Endothelial cell of umbilical vein (primary cell): ENCODE data around the gene ATG4D. TPM values are rescaled to one million over a fixed set of nuclear protein-coding genes. Genes with fewer than 3 reads are reported as not detected.

Experiments used
- BruUV-seq: library from RNA; stranded (reverse); fragments of 400-500 nt; replicated peaks from 2 replicates; lab custom pipeline; 2021; lab: Mats Ljungman, UMichigan
- CTCF ChIA-PET: fragments of 300-600, 350-600 bp; sonication (Branson Sonifier 250); formaldehyde crosslinking; loops from one replicate; lab custom pipeline; 2021; ENCODE audit warnings: antibody characterized with exemption, inconsistent platforms; lab: Charles Lee
- POLR2A ChIA-PET: fragments of 300-600, 350-600 bp; sonication (Branson Sonifier 250); formaldehyde crosslinking; loops from one replicate; lab custom pipeline; 2021; ENCODE audit warnings: antibody characterized with exemption, inconsistent platforms; lab: Charles Lee
- DNase-seq: peaks from one replicate; pipeline ENCODE4 v3.0.0-alpha.2; 2011; ENCODE audit warnings: low read depth, low spot score
- FAIRE-seq: peaks from 2 replicates; lab custom pipeline; 2011; peaks lifted over from hg19 to GRCh38; lab: Jason Lieb, UNC
- H2AFZ ChIP-seq: 2 replicates; pipeline ENCODE4 v1.6.0; 2012; ENCODE audit warnings: low read depth, low read length, control low read depth, inconsistent platforms
- H3K27ac ChIP-seq: 2 replicates; pipeline ENCODE4 v1.5.1; 2011; ENCODE audit warnings: low read depth, mild to moderate bottlenecking, control low read depth, low read length, moderate library complexity; ENCODE audit not compliant: insufficient read depth
- H3K27me3 ChIP-seq, 2 experiments: 2 replicates each; pipeline versions ENCODE4 v1.6.0 to v1.6.1; 2011; ENCODE audit warnings: low read length in 2 of 2, mixed read lengths in 1 of 2; ENCODE audit not compliant: control insufficient read depth in 2 of 2, insufficient read depth in 2 of 2
- H3K36me3 ChIP-seq, 2 experiments: 2 replicates in 1 of 2; 3 replicates in 1 of 2; pipeline ENCODE4 v1.5.1; 2011; ENCODE audit warnings: low read length in 2 of 2, mild to moderate bottlenecking in 1 of 2, moderate library complexity in 1 of 2; ENCODE audit not compliant: control insufficient read depth in 2 of 2, insufficient read depth in 2 of 2; ENCODE audit errors: extremely low read depth in 1 of 2
- H3K4me1 ChIP-seq: 3 replicates; pipeline ENCODE4 v1.5.1; 2011; ENCODE audit warnings: mild to moderate bottlenecking, low read length; ENCODE audit not compliant: control insufficient read depth, insufficient read depth; ENCODE audit errors: extremely low read depth
- H3K4me2 ChIP-seq: 2 replicates; pipeline ENCODE4 v1.6.1; 2011; ENCODE audit warnings: low read length, control low read depth, mixed read lengths; ENCODE audit not compliant: insufficient read depth
- H3K4me3 ChIP-seq, 3 experiments: fragments of 200-600 bp in 1 of 3; sonication (generic), shearing (Covaris generic) in 1 of 3; replicated peaks in 1 of 3; 2 replicates each; pipeline ENCODE4 v1.5.1; 2011 to 2016; ENCODE audit warnings: control low read depth in 3 of 3, low read length in 3 of 3, mild to moderate bottlenecking in 2 of 3, inconsistent platforms in 1 of 3, low read depth in 1 of 3, moderate library complexity in 1 of 3; ENCODE audit not compliant: insufficient read depth in 1 of 3
- H3K79me2 ChIP-seq: 2 replicates; pipeline ENCODE4 v1.6.0; 2012; ENCODE audit warnings: low read length, inconsistent platforms; ENCODE audit not compliant: control insufficient read depth, insufficient read depth
- H3K9ac ChIP-seq: replicated peaks from 2 replicates; pipeline ENCODE3; 2011; ENCODE audit warnings: low read length, control low read depth; ENCODE audit not compliant: insufficient read depth; ENCODE audit errors: extremely low read depth
- H3K9me1 ChIP-seq: replicated peaks from 3 replicates; pipeline ENCODE4 v1.6.0; 2011; ENCODE audit warnings: mild to moderate bottlenecking, low read length; ENCODE audit not compliant: control insufficient read depth, insufficient read depth; ENCODE audit errors: extremely low read depth
- H3K9me3 ChIP-seq: replicated peaks from 2 replicates; pipeline ENCODE4 v1.5.1; 2012; ENCODE audit warnings: low read length, inconsistent platforms; ENCODE audit not compliant: control insufficient read depth, insufficient read depth
- H4K20me1 ChIP-seq: replicated peaks from 2 replicates; pipeline ENCODE3; 2011; ENCODE audit warnings: mild to moderate bottlenecking, low read length; ENCODE audit not compliant: control insufficient read depth, insufficient read depth; ENCODE audit errors: extremely low read depth
- CTCF ChIP-seq, 2 donors: IDR thresholded peaks; 1 replicate in 1 of 2; 2 replicates in 1 of 2; pipeline ENCODE4 v1.5.1; 2011; ENCODE audit warnings: low read length in 2 of 2, mild to moderate bottlenecking in 2 of 2, moderate library complexity in 2 of 2, control low read depth in 1 of 2, inconsistent platforms in 1 of 2, low read depth in 1 of 2; ENCODE audit not compliant: insufficient read depth in 1 of 2; ENCODE audit errors: extremely low read depth in 1 of 2
- EZH2 ChIP-seq: IDR thresholded peaks from 2 replicates; pipeline ENCODE4 v1.6.1; 2012; ENCODE audit warnings: borderline replicate concordance, low read depth, mild to moderate bottlenecking, moderate library complexity, low read length, inconsistent platforms; ENCODE audit not compliant: severe bottlenecking
- FOS ChIP-seq: IDR thresholded peaks from 2 replicates; pipeline ENCODE4 v1.6.1; 2011; ENCODE audit warnings: mild to moderate bottlenecking, low read length, moderate library complexity, borderline replicate concordance; ENCODE audit not compliant: insufficient read depth
- GATA2 ChIP-seq: IDR thresholded peaks from 2 replicates; pipeline ENCODE4 v1.7.0; 2011; ENCODE audit warnings: low read depth, mild to moderate bottlenecking, moderate library complexity, mixed read lengths, low read length; ENCODE audit not compliant: insufficient read length, insufficient read depth
- JUN ChIP-seq: IDR thresholded peaks from 2 replicates; pipeline ENCODE4 v1.6.1; 2011; ENCODE audit warnings: borderline replicate concordance, low read depth; ENCODE audit not compliant: insufficient read length, insufficient read depth
- MYC ChIP-seq: IDR thresholded peaks from one replicate; pipeline ENCODE4 v1.6.1; 2011; ENCODE audit warnings: mild to moderate bottlenecking, low read depth, low read length
- POLR2A ChIP-seq: IDR thresholded peaks from 2 replicates; pipeline ENCODE4 v1.6.1; 2012; ENCODE audit warnings: low read depth, mild to moderate bottlenecking, control low read depth, low read length
- POLR2AphosphoS5 ChIP-seq: IDR thresholded peaks from 2 replicates; pipeline ENCODE4 v1.6.1; 2012; ENCODE audit warnings: low read depth, mild to moderate bottlenecking, control low read depth, low read length, moderate library complexity; ENCODE audit not compliant: insufficient read depth
- dilution Hi-C: fragments of 300-500 bp; cut with MboI; formaldehyde crosslinking; loops from one replicate; pipeline ENCODE4 v1.15.0; 2019; ENCODE audit warnings: low sequenced_read_pairs; ENCODE audit not compliant: extremely low pct_ligation_motif_present
- intact Hi-C: fragments of 100-400 bp; cut with micrococcal nuclease; formaldehyde crosslinking; loops from one replicate; pipeline ENCODE4 v1.10.0; 2022
- polyA plus RNA-seq, 4 experiments: library from polyadenylated mRNA; depleted of rRNA in 3 of 4; stranded (reverse) in 3 of 4; unstranded in 1 of 4; fragments of >200 nt; gene quantifications; 2 replicates each; pipeline versions ENCODE4 v1.2.1 to v1.2.3, GENCODE V29; 2011 to 2012; ENCODE audit warnings: missing spikeins in 1 of 4
- total RNA-seq: library from RNA; stranded (reverse); gene quantifications from 2 replicates; pipeline ENCODE4 v1.2.3, GENCODE V29; 2021

The ATG4D gene
- total and polyA plus RNA-seq, 2 donors (not counting 3 experiments of a cell fraction or from before 2014, with no cell fraction given): 19.8 to 24.9 TPM

DNA sequence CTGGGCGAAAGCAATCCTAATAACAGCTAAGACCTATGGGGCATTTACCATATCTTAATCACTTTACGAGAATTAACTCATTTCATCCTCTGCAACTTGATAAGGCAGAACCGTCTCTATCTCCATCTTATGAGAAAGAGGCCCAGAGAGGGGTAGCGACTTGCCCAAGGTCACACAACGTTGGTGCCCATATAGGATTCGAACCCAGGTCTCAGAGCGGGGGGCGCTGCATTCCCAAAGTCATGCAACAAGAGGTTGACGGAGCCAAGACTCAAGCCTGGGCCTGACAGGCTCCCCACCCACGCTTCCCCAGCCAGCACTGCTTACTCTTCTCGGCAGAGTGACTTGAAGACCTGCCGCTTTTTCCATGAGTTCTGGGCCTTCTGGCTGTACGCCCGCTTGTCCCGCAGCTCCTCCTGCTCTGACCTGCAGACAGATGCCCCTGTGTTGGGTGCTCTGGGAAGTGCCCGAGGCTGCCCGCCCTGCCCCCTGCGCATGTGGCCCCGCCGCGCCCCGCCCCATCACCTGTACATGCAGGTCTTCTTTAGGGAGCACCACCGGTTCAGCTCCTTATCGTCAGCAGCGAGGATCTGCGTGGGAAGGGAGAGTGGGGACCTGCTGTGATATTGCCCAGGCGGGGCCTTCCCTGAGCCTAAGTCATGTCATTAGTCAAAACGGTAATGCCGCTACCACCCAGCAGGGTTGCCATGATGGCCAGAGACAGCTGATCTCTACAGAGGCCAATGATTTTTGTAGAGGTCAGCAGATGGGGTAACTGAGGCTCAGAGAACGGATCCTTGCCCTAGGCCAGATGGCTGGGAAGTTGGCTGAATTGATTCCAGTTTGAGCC is 11.3 kb downstream of the ATG4D start:
- DNase-seq (no peak), FAIRE-seq (no peak)
- ChIA-PET CTCF (interaction anchor here (0.8 to 1.4 kb wide), 5 partner anchors 11 to 145 kb away, joined by 3 to 6 read pairs (median 4); partner anchors contain the start of gene KRI1), POLR2A (no interaction called here)
- BruUV-seq: no TSS peak
- dilution Hi-C loops (no loop called here), intact Hi-C loops (no loop called here)
- H3K4me1 ChIP-seq: no peaks in the 10 kb centered on the region
- no peak overlapping the region for H2AFZ ChIP-seq
- no peaks in the 10 kb centered on the region for H3K27me3 ChIP-seq
- no peaks in the 10 kb centered on the region for H4K20me1 ChIP-seq
- no peak overlapping the region for H3K4me2 ChIP-seq
- peaks cover 7 to 44% of the 10 kb centered on the region in 2 experiments for H3K36me3 ChIP-seq
- H3K27ac ChIP-seq: no peak overlapping the region
- TF ChIP-seq JUN (no peak), FOS (no peak), POLR2A (no peak), POLR2AphosphoS5 (no peak), MYC (no peak), CTCF (IDR thresholded peaks at IDR 0.05; ENCODE audit: extremely low read depth in 1 of 2, insufficient read depth in 1 of 2, low read depth in 1 of 2, low read length in 2 of 2) (no peak), EZH2 (no peak), GATA2 (no peak)
- no peaks in the 10 kb centered on the region for H3K79me2 ChIP-seq
- no peak overlapping the region for H3K4me3 ChIP-seq
- H3K9me1 ChIP-seq: no peaks in the 10 kb centered on the region
- no peak overlapping the region for H3K9ac ChIP-seq
- no peaks in the 10 kb centered on the region for H3K9me3 ChIP-seq
